Stimulated activated CD8-positive, alpha-beta memory T cell treated with anti-CD3 and anti-CD28 coated beads, Interleukin-4, amount 100 ng/mL, for 48 hours (primary cell): ENCODE results near the gene SCN3A.

ENCODE experiments used
- DNase-seq: peaks from one replicate; pipeline ENCODE4 v3.0.0-alpha.2; 2020

Gene SCN3A

DNA sequence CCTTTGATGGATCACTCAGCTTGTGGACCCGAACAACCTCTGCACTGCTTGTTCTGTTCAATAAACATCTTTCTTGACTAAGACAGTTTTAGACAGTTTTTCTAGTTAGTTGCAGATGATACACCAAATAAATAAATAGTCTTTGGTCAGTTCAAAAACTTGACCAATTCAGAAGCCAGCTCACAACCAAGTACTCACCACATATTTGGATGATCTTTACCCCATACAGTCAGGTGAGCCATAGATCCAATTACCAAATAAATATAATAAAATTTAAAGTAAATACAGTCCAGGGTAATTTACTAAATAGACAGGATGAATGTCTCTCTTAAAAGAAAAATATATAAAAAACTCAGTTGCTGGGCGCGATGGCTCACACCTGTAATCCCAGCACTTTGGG lies 18.2 kb downstream of the SCN3A start:
- no peak for DNase-seq

DNA sequence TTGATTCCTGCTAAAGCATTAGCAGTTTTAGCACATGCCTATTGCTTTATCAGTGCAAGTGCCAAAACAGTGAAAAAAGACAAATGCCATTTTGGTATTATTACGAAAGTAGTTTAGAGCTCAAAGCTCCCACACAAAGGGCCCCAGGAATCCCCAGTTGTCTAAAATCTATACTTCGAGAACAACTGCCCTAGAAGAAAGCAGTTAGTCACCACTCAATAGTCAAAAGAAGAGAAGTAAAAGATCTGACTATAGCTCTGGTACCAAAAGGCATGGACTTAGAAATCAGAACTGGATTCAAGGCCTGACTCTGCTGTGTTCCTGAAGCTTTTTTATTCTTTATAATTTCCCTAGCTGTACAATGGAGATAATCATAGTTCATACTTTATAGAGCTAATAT lies 21.8 kb downstream of the SCN3A start:
- DNase-seq, result no peak

DNA sequence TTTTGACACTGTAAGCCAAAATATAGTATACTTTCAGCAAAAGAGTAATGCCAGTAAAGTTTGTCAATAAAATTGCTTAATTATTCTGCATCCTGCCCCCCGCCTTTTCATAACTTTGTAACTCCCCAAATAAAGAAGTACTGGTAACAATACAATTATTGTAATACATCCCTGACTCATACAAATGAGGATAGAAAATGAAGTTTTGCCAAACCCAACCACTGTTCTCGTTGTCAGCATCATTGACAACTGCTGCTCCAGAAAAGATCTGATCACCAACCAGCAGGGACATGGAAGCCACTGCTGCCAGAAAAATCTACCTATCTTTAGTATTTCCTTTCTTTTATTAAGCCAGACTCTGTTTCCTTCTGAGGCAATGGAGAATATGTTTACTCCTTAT lies 27.1 kb downstream of the SCN3A start:
- DNase-seq, result no peak

DNA sequence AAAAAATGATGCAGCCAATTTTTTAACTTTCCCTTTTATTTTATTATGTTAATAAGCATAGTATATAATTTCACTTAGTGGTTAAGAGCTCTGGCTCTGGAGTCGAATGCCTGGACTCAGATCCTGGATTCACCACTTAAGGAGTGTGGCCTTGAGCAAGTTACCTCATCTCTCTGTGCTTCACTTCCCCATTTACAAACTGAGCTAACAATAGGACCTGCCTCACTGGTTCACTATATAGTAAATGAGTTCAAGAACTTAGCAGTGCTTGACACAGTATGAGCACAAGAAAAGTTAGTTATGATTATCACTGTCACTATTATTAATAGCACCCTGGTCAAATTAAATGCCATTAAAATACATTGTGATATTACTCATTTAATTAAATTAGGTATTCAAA lies 30.6 kb downstream of the SCN3A start:
- no peak for DNase-seq

DNA sequence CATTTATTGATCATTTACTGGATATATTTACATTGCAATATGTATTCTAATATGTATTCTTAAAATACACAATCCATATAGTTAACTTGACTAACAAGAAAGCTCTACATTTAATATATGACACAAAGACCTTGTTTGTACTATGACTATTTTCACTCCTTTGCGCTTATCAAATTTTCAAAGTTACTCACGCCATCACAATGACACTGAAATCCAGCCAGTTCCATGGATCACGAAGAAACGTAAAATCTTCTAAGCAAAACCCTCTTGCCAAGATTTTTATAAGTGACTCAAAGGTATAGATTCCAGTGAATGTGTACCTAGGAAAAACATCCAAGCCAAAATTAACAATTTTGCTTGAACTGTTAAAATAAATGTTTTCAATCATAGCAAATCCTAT lies 39.6 kb downstream of the SCN3A start:
- no peak for DNase-seq

DNA sequence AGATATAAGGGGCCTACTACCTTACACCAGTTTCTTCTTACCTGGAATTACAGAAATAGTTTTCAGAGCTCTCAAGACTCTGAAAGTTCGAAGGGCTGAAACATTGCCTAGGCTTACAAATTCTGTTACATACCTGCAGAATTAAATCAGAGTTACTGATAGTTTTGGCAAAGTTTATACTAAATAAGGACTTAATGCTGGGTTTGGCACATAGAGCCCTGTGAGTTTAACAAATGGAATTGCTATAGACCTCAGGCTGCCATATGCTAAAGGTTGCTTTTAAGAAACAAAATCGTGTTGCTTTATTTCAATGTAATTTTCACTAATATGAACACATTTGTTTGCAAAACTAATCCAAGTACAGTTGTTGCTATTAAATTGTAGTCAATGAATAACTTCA lies 40.1 kb downstream of the SCN3A start:
- DNase-seq, result no peak

DNA sequence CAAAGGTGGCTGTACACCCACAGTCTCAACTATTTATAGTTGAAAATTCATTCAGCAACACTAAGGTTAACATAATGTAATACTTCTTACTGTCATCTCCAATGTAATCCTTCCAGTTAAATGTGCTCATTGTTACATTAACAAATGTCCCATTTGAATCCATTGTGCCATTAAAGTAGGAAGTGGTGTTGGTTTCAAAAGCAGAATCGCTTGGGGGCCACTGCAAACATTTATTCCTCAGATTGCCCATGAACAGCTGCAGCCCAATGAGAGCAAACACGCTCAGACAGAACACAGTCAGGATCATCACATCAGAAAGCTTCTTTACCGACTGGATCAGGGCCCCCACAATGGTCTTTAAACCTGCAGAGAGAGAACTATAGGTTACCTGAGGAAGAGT lies 41.4 kb downstream of the SCN3A start:
- DNase-seq, result no peak

DNA sequence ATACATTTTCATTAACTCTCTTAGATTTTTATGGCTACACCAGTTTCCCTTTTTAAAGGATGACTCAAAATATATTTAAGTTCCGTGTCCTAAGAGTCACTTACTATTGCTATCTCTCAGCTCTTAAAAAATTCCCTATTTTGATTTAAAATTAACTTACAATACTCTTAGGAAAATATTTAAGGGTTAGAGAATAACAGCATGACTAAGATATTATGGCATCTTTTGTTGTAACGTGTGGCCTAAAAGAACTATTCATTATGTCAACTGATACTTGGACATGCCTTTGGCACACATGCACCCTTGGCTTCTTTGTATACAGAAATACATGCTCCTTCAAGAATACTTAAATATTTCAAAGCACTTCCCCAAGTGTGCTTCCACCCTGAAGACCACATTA lies 42.3 kb downstream of the SCN3A start:
- no peak for DNase-seq

DNA sequence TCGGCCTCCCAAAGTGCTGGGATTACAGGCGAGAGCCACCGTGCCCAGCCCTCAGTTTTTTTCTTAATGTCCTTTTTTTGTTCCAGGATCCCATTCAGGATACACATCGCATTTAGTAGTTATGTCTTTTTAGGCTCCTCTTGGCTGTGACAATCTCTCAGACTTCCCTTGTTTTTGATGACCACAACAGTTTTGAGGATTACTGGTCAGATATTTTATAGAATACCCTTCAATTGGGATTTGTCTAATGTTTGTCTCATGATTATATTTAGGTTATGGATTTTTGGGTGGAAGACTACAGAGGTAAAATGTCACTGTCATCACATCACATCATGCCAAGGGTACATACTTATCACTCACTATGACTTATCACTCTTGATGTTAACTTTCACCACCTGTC lies 46.7 kb downstream of the SCN3A start:
- no peak for DNase-seq

DNA sequence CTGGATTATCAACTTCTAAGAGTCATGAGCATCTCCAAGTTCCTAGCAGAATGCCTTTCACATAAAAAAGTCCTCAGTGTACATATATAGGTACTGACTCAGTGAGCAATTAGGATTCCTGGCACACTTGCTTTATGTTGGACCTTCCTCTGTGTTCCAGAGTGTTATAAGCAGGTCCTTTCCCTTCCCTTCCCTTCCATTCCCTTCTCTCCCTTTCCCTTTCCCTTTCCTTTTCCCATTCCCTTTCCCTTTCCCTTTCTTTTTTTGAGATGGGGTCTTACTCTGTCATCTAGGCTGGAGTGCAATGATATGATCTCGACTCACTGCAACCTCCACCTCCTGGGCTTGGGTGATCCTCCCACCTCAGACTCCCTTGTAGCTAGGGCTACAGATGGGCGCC lies 48.7 kb downstream of the SCN3A start:
- no peak for DNase-seq

DNA sequence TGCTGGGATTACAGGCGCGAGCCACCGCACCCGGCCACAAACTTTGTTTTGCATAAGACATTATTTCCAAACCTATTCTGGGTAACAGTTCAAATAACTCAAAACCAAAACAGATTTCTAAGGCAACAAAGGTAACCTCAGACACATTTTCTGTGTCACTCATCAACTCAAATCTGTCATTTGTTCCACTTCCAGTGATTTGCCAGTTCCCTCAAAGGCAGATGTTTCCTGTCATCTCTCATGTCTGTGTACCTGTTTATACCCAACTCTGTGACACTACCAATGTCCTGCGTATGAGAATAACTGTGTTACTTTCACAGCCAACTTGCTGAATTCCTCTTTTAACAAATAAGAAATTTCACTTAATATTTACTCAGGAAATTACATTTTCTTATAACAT lies 54.4 kb downstream of the SCN3A start:
- DNase-seq, result no peak

DNA sequence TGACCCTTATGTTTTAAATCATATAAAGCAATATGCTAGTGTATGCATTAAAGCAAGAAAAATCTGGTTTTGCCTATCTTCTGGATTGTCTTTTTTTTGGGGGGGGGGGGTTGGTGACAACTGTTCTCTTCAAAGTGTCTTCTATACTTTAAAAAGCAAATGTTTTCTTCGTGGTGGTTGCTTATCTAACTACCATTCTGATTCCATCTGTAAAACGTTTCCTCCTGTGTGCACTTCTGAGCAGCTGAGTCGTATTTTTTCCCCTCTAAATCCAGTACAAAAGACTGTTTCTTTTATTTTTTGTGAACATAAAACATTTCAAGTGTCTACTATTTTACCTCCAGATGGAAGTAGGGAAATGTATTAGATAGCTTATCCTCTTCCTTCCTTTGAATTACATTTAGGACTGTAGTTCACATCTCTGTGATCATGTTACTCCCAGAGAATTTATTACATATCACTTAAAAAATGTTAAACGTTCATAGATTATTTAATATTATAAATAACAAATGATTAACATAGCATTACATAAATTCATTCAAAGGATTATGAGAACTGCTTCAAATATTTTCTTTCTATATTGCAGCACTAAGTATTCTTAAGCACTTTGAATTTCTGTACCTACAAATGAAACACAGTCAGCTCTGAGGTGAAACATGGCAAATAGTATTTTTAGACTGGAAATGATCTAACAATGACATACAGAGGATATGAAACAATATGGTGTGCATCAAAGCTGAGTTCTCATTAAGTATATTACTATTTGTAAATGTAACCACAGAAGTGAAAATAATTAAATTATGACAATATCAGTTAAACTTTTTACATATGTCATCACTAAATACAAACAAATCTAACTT lies 56.4 kb downstream of the SCN3A start:
- no peak for DNase-seq

DNA sequence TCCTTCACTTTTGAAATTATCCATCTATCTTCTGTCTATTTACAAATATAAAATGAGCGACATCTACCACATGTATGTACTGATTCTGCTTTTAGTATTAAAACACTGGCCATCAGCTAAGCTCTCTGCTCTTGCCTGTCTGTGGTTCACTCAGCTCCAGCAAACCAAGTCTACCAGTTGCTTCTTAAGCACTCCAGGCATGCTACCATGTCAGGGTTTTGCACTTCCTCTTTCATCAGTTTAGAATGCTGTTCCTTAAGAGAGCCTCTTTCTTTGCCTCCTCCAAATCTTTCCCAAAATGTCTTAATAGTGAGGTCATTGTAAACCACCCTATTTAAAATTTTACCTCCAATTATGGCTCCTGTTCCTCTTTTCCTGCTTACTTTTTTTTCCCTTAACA lies 59.5 kb downstream of the SCN3A start:
- no peak for DNase-seq

DNA sequence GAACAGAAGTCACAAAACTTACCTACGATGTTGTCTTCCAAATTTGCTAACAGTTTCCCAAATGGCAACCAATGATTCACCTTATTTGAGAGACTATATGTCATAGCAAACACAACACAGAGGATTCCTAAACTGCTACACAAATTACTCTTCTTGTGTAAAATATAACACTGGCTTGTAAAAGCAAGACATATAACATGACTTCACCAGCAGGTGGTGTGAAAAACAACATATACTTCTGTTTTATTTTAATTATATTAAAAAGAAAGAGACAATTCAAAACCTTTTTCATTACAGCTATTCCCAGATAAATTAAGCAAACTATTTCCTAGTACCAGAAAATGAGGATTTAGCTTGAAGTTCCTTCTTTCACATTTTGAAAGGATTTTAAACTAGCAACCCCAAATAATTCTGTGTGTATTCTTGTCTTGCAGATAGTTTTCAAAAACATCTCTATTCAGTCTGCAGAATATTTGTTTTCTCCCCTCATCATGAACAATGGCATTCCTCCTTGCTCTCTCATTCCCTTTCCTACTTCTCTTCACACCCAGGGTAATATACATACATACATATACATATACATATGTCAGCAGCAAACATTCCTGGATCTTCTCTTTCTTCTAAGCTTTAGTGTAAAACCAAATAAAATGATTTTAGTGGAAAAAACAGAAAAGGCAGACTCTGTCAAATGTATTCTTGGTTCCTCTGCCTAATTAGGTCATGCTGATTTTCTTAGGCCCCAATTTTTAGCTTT lies 62.1 kb downstream of the SCN3A start:
- no peak for DNase-seq

DNA sequence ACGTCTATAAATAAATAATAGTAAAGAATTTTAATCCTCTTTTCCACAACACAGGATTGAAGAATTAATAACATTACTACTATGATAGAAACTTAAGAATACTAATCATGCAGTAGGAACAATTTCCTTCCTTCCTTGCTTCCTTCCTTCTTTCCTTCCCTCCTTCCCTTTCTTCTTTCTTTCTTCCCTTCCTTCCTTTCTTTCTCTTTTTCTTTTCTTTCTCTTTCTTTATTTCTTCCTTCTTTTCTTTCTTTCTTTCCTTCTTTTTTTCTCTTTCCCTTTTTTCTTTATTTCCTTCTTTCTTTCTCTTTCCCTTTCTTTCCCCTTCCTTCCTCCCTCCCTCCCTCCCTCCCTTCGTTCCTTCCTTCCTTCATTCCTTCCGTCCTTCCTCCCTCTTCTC lies 77.6 kb downstream of the SCN3A start:
- no peak for DNase-seq

DNA sequence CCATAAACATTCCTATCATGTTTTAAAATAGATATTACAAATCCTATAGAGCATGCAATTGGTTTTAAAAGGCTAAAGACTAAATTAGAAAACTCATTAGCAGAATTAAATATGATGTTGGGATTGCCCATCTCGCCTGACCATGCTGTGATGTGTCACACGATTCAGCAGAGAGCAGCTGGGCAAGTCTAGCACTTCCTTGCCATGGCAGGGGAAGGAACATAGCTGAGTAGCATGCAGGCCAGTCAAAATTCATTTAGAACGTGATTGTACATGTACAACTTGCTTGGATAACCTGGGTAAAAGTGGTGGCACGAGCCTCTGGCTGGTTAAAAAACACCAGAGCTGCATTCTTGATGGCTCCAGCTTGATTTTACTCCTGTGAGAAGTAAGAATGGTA lies 81.3 kb downstream of the SCN3A start:
- no peak for DNase-seq

DNA sequence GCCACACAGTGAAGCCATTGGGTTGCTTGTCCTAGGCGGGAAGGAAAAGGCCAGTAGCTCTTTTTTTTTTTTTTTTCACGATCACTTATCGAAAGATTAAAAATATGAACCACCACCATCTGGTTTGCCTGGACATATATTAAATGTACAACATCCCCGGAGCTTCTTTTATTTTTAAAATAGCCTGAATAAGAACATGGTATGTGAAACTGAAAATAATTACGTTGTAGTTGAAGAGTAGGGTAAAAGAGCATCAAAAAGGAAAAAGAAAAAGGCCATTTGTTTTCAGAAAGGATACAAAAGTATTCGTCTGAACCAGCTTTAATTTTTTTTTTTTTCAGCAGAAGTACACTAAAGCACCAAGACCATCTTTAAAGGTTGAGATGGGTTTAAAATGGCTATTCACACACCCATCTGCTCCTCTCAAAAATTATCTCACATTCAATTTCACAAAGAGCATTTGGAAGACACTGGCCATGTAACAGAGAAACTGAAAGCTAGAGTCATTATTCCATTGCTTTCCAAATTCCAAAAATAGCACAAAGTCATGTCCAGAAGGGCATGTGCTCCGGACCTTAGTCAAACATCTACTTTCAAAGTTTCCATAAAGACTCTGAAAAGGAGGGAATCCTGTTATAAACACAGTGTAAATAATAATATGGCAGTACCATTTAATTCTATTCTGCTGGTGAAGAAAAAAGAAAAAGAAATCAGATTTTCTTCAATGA lies 82.9 kb downstream of the SCN3A start:
- DNase-seq, result no peak

DNA sequence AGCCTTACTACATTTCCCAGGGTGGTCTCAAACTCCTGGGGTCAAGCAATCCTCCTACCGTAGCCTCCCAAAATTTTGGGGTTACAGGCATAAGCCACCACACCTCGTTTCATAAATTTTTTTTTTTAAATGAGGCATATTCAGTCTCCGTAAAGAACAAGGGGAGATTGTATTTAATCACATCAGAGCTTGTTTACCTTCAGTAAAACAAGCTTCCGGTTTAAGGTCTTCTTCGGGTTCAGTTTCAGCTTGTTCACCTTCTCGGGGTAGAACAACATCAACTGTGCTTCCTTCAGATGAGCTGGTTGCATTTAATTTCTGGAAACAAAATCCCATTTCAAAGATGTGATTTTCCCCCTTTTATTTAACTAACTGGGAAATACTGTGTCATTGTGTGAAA lies 88.6 kb downstream of the SCN3A start:
- no peak for DNase-seq

DNA sequence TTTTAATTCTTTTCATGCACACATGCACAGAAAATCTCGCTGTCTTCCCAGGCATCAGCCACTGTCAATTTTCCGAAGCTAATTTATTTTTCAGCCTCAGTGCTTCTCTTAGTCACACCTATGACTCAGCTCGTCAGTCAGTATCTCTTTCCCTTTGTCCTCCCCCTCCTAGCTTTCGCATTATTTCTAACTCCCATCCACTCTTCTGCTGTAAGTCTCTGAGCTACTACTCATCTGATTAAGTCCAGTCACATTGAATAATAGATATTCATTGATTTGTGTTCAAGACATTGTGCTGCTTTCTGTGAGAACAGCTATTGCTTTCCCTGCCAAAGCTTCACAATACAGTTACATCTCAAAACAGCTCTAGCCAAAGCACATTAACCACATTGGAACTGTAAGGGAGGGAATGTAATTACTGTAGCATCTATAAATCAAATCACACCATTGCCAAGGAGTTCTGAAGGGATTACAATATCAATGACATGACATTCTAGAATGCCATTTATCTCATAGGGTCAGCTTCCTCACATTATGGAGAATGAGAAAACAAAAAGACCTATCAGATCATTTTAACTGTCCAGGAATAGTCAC lies 89.4 kb downstream of the SCN3A start:
- DNase-seq, result no peak

DNA sequence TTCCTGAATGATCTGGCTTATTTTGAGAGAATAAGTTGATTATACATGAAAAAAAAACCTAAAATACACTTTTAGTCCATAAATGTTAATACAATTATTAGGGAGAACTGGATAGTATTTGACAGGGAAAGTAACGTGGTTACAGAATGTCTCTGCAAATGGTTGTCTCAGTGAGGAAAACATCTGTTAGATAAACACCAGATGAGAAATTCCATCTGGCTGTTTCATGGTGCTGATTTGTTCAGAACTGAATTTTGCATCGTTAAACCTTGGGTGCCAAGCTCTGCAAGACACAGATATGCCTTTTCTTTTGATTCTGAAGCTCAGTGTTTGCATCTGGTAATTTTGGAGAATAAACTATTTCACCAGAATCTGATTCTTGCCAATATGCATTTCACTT lies 90.4 kb downstream of the SCN3A start:
- no peak for DNase-seq

DNA sequence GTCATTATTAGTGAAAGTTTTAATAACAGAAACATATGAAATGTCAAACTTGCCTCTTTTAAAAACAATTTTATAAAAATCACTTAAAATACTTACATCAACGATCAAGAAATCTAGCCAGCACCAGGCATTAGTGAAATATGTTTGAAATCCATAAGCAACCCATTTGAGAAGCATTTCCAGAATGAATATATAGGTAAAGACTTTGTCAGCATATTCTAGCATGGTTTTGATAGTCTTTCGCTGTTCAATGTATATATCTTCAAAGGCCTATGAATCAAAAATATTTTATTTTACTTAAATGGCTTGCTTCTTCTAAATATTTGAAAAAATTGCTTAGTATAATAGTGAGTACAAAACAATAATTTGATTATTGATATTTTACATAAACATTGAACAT lies 91.1 kb downstream of the SCN3A start:
- no peak for DNase-seq

DNA sequence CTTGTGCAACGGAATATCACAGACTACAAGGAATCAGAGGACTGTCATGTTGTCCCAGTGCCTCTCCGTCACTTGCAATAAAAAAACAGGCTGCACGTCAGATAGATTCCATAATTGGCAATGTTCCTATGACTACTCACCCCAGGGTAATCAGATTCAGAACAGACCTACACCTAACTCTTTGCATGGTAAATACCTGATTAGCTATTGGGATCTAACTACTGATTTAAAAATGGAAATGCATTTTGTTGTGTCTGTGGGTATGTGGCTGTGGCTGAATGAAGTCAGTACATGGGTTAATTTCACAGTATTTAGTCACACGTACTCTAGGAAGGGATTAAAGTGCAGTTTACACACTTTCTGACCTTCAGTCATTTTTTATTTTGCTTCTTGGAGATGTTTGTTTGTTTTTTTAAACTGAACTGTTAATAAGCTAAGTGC lies 91.7 kb downstream of the SCN3A start:
- no peak for DNase-seq

DNA sequence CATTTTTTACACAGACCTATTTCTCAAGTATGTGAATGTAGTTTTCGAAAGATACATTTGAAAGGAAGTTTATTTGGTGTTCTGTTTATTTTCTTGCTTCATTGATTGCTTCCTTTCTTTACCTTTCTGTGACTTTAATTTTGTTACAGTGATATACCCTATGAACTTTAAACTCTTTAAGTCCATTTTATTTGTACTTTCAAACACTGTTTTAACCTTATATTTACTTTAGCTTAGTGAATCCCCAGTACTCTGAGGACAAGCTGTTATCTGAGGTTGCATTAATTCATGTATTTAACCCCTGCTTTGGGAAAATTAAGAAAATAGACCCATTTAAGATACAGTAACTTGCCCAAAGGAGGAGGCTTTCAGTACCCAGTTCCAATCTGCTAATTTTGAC lies 93.5 kb downstream of the SCN3A start:
- DNase-seq, result no peak
